Measurements from ENCODE around the gene RNF38.

DNA sequence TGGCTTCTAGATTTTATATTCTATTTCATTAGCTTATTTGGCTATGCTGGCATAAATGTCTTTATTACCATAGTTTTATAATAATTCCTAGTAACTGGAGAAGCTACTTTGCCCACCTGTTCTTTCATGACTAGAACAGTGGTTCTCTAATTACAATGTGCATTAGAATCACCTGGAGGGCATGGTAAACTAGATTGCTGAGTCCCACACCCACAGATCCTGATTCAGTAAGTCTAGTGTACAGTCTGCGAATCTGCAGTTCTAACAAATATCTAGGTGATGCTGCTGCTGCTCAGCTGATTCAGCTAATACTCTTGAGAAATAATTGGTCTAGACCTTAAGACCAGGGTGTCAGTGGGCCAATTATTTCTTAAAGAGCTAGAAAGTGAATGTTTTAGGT lies 35.5 kb downstream of the RNF38 start:
- TF ChIP-seq, protein P1, sequence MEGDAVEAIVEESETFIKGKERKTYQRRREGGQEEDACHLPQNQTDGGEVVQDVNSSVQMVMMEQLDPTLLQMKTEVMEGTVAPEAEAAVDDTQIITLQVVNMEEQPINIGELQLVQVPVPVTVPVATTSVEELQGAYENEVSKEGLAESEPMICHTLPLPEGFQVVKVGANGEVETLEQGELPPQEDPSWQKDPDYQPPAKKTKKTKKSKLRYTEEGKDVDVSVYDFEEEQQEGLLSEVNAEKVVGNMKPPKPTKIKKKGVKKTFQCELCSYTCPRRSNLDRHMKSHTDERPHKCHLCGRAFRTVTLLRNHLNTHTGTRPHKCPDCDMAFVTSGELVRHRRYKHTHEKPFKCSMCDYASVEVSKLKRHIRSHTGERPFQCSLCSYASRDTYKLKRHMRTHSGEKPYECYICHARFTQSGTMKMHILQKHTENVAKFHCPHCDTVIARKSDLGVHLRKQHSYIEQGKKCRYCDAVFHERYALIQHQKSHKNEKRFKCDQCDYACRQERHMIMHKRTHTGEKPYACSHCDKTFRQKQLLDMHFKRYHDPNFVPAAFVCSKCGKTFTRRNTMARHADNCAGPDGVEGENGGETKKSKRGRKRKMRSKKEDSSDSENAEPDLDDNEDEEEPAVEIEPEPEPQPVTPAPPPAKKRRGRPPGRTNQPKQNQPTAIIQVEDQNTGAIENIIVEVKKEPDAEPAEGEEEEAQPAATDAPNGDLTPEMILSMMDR (IDR thresholded peaks at IDR 0.05) = no peak
- no peak for TF ChIP-seq POLR2A (IDR thresholded peaks at IDR 0.05)
